Body of pancreas (tissue), 4 donors: ENCODE measurements around the gene TBX4.

ENCODE experiments used
- CTCF ChIP-seq, 7 experiments: fragments of 450-650 bp in 4 of 7; fragments of 200-600 bp in 3 of 7; sonication (generic) in 3 of 7; IDR thresholded peaks; one replicate each; pipeline ENCODE4 v1.5.1; 2016 to 2019; ENCODE audit warnings: antibody characterized with exemption in 7 of 7
- POLR2A ChIP-seq, 3 donors: fragments of 450-650 bp; IDR thresholded peaks; one replicate each; pipeline ENCODE4 v1.6.1; 2016; ENCODE audit warnings: antibody characterized with exemption in 3 of 3, mild to moderate bottlenecking in 2 of 3

GRCh38 chr17:61505846-61506627, 53.8 kb downstream of the TBX4 start:
- TF ChIP-seq CTCF (IDR thresholded peaks at IDR 0.05) = no peak
- no peak for TF ChIP-seq POLR2A (IDR thresholded peaks at IDR 0.05)
